Pons (tissue), 1 donor: ENCODE results near the gene POU2AF1.

Source experiments
- DNase-seq: peaks from one replicate; pipeline ENCODE4 v3.0.0-alpha.2; 2016; ENCODE audit warnings: low spot score

POU2AF1 gene

DNA sequence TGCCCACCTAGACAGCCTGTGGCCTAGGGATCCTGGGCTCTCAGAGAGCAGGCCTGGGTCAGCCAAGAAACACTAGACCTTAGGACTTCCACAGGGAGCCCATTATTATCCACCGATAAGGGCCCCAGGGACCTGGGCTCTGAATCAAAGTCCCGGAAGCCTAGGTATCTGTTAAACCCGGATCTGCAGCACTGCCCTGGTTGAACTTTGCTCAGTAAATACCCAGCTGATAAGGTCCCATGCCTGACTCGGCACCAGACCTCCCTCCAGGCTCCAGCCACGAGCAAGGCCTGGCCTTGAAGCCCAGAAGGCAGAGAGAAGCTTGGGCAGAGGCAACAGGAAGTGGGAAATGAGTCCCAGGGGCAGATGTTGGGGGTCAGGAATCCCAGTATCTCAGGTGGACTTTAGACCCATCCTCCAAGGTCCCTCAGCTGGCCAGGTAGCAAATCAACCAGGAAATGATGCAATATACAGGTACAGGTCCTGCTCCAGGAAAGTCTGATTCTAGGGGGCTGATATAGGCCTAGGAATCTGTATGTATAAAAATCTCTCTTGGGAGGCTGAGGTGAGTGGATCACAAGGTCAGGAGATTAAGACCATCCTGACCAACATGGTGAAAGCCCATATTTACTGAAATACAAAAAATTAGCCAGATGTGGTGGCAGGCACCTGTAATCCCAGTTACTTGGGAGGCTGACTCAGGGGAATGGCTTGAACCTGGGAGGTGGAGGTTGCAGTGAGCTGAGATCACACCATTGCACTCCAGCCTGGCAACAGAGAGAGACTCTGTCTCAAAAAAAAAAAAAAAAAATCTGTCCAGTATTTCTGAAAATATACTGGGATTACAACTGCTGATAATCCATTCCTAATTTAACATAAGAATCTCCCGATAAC lies 18.7 kb downstream of the POU2AF1 start:
- no peak for DNase-seq

- no peak for DNase-seq
Observed at GRCh38 chr11:111359223-111360149, 19.6 kb downstream of the POU2AF1 start.

- DNase-seq, result no peak
Observed at GRCh38 chr11:111358038-111359001, 20.8 kb downstream of the POU2AF1 start.

DNA sequence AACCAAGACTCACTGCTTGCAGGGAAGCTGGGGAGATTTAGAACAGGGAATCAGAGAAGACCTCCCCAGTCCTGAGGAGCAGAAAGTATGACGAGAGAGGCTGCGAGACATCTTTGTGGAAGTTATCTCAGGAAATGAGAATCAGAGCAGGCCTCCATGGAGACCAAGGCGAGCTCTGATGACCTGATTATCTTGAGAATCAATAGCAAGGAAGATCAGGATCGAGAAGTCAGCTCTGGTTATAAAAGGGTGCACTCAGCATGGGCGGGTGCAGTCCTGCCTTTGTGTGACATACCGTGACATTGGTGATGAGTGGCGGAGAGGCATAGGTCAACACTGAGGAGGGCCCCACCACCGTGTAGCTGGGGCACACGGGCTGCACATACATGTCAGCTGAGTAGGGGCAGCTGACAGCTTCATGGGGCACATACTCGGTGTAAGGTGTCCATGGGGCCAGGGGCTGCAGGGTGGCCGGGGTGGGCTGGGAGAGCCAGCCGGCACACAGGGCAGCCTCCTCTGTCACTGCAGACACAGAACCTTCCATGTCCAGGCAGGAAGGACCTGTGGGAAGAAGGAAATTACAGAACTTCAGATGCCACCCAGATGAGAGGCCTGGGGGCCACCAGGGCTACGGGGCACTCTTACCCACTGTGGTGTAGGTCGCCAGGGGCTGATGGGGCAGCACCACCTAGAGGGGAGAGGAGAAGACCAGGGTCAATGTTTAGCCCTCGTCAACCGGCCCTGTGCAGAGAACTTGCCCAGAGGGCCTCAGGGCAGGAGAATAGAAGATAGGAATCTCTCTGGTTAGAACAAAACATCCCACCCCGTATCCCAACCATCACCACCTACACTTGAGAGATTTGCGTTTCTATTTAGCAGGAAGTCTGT lies 21.7 kb downstream of the POU2AF1 start:
- no peak for DNase-seq

- no peak for DNase-seq
Observed at GRCh38 chr11:111356660-111357048, 22.4 kb downstream of the POU2AF1 start.

DNA sequence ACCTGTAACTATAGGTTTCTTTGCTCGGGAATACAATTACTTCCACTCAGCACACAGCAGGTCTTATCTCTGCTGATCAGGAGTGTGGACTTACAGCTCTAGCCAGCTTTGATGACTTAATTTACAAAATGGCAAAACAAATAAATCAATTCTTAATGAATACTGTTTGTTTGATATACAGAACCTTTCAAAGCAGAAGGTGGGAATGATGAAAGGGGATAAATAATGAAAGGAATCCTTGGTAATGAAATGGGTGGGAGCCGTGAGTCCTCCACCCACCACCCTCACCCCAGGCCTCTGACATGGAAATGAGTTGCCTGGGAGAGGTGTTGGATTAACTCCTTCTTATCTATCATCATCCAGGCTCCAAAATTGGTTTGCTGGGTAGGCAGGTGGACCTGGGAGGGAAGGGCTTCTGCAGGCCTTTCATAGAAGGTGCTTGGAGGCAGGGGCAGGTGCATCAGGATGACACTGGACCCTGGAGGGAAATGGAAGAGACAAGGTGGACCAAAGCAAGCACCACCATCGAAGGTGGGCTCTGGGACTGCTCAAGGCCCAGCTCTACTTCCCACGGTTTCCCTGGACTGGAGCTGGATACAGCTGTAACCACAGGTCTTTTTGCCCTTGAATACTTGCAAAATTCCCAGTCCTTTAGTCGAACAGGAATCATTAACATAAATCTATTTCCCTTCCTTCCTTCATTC lies 23.0 kb downstream of the POU2AF1 start:
- no peak for DNase-seq

GRCh38 chr11:111355101-111355500 lies 24.0 kb downstream of the POU2AF1 start:
- DNase-seq, result no peak

DNA sequence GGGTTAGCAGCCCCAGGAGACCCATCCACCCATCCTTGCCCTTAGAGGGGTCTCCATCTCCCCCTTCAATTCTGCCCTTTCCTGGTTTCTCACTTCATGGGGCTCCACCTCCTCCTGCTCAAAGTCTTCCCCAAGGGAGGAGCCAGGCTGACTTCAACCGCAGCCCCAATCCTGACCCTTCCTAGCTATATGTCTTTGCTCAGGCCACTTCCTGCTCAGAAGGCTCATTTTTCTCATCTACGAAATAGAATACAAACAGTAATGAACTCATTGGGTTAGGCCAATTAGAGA lies 24.5 kb downstream of the POU2AF1 start:
- no peak for DNase-seq

DNA sequence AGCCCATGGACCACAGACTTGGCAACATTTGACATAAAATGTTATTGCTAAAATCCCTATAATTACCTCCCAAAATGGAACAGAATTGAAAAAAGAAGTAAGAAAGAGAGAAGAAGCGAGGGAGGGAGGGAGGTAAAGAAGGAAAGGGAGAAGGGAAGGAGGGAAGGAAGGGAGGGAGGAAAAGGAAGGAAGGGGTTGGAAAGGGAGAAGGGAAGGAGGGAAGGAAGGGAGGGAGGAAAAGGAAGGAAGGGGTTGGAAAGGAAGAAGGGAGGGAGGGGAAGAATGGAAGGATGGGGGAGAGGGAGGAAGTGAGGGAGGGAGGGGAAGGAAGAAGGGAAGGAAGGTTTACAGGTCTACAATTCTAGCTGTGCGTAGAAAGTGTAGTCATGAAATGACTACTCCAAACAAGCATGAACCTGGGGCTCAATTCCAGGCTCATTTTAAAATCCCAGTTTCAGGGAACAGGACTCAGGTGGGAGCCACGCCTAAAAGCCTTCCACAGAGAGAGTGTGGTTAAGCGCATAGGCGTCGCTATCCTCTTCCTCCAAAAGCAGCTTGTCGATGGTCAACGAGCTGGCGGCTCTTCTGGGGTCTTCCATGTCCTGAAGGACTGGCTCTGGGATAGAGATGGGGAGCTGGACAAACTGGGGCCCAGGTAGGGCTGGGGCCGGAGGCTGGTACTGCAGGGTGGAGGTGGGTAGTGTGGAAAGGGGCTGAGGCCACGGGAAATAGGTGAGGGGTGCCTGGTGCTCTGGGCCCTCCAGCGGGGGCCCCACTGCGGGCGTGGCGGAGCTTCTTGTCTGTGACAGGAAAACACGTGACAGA lies 25.1 kb downstream of the POU2AF1 start:
- no peak for DNase-seq

GRCh38 chr11:111352935-111353710 lies 26.0 kb downstream of the POU2AF1 start:
- DNase-seq, result no peak

- DNase-seq, result no peak
Observed at GRCh38 chr11:111352231-111352746, 26.8 kb downstream of the POU2AF1 start.

DNA sequence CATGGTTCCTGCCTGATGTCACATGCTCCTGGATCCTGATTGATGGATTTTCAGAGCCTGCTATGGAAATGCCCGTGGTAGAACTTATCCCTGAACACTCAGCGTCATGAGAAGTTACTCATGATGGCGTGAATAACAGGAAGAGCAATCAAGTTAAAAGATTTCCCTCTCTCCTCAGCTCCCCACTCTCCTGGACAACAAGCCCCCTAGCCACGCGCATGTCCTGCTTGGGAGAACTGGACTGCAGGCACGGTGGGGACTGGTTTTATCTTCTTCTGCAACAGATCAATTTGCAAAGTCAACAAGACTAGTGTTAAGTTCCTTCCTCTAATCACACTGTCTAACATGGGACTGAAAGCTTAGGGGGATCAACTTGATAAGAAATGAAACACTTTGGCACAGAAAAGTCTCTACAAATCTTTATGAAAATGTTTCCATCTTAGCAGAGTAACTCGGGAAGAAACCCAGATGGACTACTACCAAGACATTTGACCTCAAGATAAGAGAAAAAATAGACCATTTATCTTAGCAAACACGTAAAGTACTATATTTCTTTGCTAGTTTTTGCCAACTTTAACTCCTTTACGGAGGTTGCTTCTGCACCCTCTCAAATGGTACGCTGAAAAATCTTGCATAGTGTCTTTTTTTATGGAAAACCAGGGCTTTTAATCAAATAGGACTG lies 27.6 kb downstream of the POU2AF1 start:
- no peak for DNase-seq

- DNase-seq, result no peak
Observed at GRCh38 chr11:111350811-111351210, 28.3 kb downstream of the POU2AF1 start.

DNA sequence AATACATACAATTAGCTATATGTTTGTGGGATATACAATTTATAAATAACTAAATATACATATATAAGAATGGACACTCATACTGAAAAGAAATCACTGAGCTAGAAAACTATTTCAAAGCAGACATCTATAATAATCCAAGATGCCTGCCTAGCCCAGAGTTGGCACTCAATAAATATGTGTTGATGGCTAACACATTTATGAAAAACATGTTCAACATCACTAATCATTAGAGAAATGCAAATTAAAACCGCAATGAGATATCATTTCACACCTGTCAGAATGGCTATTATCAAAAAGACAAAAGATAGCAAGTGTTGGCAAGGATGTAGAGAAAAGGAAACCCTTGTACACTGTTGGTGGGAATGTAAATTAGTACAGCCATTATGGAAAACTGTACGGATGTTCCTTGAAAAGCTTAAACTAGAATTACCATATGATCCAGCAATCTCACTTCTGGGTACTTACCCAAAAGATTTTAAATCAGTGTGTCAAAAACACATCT lies 29.8 kb downstream of the POU2AF1 start:
- DNase-seq, result no peak

GRCh38 chr11:111348147-111348546 lies 30.9 kb downstream of the POU2AF1 start:
- no peak for DNase-seq

DNA sequence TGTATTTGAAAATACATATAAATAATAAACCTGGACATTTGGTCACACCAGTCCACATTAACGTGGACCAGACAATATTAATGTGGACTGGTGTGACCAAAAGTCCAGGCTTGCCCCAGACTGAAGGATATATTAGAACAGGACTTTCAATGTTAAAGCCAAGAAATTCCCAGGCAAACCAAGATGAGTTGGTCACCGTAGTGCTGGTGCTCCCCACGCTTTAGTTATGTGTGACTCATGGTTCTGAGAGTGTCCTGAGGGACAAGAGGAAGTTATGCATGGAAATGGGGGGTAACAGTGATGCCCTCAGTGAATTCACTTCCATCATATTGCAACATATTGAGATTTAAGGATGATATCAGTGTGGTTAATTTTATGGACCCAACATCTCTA lies 31.4 kb downstream of the POU2AF1 start:
- DNase-seq, result no peak

DNA sequence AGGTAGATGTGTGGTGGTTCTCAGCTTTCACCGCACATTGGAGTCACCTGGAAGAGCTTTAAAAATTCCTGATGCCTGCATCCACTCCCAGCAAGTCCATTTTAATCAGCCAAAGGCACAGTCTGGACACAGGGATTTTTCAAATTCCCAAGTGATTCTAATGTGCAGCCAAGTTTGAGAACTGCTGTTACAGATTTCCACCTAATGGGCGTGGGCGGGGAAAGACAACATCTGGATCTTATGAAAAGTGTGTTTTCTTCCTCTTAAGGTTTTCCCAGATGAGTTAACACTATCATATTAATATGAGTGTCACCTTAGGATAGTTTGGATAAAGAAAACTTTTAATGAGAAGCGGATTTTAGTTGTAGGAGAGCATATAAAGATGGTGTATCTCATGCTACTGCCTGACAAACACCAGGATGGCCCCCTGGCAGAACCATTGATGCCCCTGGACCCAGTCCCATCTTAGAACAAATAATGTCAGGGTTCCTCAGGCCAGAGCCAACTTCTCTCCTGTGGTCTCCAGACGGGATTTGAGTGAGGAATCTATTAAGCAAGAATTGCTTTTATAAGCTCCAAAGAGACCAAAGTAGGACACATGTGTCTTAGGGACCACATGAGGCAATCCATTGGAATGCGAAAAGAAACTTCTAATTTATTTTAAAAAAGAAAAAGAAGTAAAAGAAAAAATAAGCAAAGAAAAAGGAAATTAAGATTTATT lies 31.9 kb downstream of the POU2AF1 start:
- no peak for DNase-seq
